ENCODE measurements around the gene PRRC2B. TPM values are rescaled to one million over a fixed set of nuclear protein-coding genes. Genes with fewer than 3 reads are reported as not detected.

PRRC2B gene
- total and polyA plus RNA-seq, 4 donors = 10.3 to 44.3 (median 27.0) TPM

DNA sequence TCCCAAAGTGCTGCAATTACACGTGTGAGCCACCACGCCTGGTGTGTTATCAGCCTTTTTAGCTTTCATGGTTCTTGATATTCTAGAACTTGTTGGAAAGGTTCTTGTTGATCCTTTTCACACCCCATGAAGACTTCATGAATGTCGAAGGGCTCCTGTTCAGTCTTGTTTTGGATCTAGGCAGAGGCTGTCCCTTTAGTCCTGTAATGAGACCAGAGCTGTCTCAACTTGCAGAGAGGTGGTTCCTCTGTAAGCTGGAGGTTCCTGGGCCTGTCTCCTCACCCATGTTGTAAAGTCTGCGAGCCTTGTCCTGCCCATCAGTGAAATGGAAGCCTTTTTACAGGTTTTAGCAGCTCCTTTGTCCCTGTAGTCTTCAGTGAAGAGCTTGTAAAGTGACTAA lies 38.2 kb downstream of the PRRC2B start:
- Histone ChIP-seq H3K27me3 (ENCODE audit: control insufficient read depth in 4 of 4, insufficient read depth in 4 of 4, low read length in 3 of 4) (no peaks in the 10 kb centered on the region), H3K27ac (ENCODE audit: low read depth in 1 of 2, low read length in 2 of 2) (no peak overlapping the region), H3K9ac (ENCODE audit: low read depth in 1 of 2, low read length in 2 of 2) (no peak overlapping the region), H3K36me3 (ENCODE audit: control insufficient read depth in 4 of 4, insufficient read depth in 3 of 4, low read depth in 1 of 4, low read length in 3 of 4) (peaks cover 6 to 43% (median 34%) of the 10 kb centered on the region in 4 donors), H3K4me1 (ENCODE audit: control insufficient read depth in 4 of 4, insufficient read depth in 4 of 4, low read length in 3 of 4) (peaks cover 0 to 6% (median 0%) of the 10 kb centered on the region in 4 donors), H3K9me3 (ENCODE audit: control insufficient read depth in 4 of 4, low read length in 3 of 4) (no peaks in the 10 kb centered on the region), H3K4me3 (ENCODE audit: low read depth in 1 of 3, low read length in 3 of 3) (no peak overlapping the region)
- no peak for TF ChIP-seq FOXA1 (IDR thresholded peaks at IDR 0.05)
- TF ChIP-seq RXRA (IDR thresholded peaks at IDR 0.05) = no peak
- TF ChIP-seq, protein P1, sequence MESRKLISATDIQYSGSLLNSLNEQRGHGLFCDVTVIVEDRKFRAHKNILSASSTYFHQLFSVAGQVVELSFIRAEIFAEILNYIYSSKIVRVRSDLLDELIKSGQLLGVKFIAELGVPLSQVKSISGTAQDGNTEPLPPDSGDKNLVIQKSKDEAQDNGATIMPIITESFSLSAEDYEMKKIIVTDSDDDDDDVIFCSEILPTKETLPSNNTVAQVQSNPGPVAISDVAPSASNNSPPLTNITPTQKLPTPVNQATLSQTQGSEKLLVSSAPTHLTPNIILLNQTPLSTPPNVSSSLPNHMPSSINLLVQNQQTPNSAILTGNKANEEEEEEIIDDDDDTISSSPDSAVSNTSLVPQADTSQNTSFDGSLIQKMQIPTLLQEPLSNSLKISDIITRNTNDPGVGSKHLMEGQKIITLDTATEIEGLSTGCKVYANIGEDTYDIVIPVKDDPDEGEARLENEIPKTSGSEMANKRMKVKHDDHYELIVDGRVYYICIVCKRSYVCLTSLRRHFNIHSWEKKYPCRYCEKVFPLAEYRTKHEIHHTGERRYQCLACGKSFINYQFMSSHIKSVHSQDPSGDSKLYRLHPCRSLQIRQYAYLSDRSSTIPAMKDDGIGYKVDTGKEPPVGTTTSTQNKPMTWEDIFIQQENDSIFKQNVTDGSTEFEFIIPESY (IDR thresholded peaks at IDR 0.05) = no peak
- WGBS = 94% methylated on average over 4 of the region's 4 CpGs
- no peak for DNase-seq (ENCODE audit: low spot score)

DNA sequence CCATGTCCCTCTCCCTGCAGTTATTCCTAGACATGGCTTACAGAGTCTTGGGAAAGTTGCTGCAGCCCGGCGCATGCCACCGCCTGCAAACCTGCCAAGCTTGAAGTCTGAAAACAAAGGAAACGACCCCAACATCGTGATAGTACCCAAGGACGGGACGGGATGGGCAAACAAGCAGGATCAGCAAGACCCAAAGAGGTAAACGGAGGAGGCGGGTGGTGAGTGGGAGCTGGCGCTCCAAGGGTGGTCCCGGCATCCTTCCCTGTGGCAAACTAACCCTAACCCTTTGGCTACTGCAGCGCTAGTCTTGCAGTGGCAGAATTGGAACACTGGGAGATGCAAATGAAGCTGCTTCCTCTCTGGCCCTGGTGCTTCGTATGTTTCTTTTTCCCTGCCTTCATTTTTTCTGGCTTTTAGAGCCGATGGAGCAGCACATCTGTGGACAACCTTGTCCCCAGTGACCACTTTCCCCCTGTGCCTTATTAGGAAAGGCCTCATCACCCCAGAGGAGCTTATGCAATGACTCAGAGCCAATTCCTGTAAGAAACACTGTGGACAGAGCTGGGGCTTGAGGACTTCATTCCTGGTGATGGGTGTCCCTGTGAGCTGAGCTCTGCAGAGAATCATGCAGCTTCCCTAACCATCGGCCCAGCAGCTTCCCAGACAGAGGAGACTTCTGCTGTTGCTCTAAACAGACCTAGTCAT lies 38.9 kb downstream of the PRRC2B start:
- H3K9ac ChIP-seq (ENCODE audit: low read depth in 1 of 2, low read length in 2 of 2) = no peak overlapping the region
- DNase-seq (ENCODE audit: low spot score) = no peak
- peaks cover 6 to 50% (median 40%) of the 10 kb centered on the region in 4 donors for H3K36me3 ChIP-seq (ENCODE audit: control insufficient read depth in 4 of 4, insufficient read depth in 3 of 4, low read depth in 1 of 4, low read length in 3 of 4)
- 82% methylated on average over 15 of the region's 15 CpGs for WGBS
- peak overlapping the region in 1 of 2 donors; percentile 13 for H3K27ac ChIP-seq (ENCODE audit: low read depth in 1 of 2, low read length in 2 of 2)
- H3K4me1 ChIP-seq (ENCODE audit: control insufficient read depth in 4 of 4, insufficient read depth in 4 of 4, low read length in 3 of 4) = peaks cover 0 to 6% (median 0%) of the 10 kb centered on the region in 4 donors
- H3K4me3 ChIP-seq (ENCODE audit: low read depth in 1 of 3, low read length in 3 of 3) = no peak overlapping the region
- H3K27me3 ChIP-seq (ENCODE audit: control insufficient read depth in 4 of 4, insufficient read depth in 4 of 4, low read length in 3 of 4) = no peaks in the 10 kb centered on the region
- TF ChIP-seq HNF4G (IDR thresholded peaks at IDR 0.05) (no peak), NR2F2 (IDR thresholded peaks at IDR 0.05) (no peak), RXRA (IDR thresholded peaks at IDR 0.05) (no peak), JUND (IDR thresholded peaks at IDR 0.05) (no peak), EGR1 (IDR thresholded peaks at IDR 0.05; ENCODE audit: low read depth in 2 of 2) (no peak), FOXA1 (IDR thresholded peaks at IDR 0.05) (no peak), RAD21 (IDR thresholded peaks at IDR 0.05) (no peak), YY1 (IDR thresholded peaks at IDR 0.05) (no peak), HNF4A (conservative IDR thresholded peaks at IDR 0.05) (no peak), GABPA (IDR thresholded peaks at IDR 0.05 in 1 of 2, conservative IDR thresholded peaks at IDR 0.05 in 1 of 2) (no peak), FOXA2 (IDR thresholded peaks at IDR 0.05) (no peak), TAF1 (conservative IDR thresholded peaks at IDR 0.05) (no peak), SP1 (IDR thresholded peaks at IDR 0.05) (no peak)
- TF ChIP-seq, protein P2, sequence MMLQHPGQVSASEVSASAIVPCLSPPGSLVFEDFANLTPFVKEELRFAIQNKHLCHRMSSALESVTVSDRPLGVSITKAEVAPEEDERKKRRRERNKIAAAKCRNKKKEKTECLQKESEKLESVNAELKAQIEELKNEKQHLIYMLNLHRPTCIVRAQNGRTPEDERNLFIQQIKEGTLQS (IDR thresholded peaks at IDR 0.05) = no peak
- TF ChIP-seq, protein P3, sequence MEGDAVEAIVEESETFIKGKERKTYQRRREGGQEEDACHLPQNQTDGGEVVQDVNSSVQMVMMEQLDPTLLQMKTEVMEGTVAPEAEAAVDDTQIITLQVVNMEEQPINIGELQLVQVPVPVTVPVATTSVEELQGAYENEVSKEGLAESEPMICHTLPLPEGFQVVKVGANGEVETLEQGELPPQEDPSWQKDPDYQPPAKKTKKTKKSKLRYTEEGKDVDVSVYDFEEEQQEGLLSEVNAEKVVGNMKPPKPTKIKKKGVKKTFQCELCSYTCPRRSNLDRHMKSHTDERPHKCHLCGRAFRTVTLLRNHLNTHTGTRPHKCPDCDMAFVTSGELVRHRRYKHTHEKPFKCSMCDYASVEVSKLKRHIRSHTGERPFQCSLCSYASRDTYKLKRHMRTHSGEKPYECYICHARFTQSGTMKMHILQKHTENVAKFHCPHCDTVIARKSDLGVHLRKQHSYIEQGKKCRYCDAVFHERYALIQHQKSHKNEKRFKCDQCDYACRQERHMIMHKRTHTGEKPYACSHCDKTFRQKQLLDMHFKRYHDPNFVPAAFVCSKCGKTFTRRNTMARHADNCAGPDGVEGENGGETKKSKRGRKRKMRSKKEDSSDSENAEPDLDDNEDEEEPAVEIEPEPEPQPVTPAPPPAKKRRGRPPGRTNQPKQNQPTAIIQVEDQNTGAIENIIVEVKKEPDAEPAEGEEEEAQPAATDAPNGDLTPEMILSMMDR (IDR thresholded peaks at IDR 0.05; ENCODE audit: low read depth, low read length, missing input control) = no peak
- TF ChIP-seq, protein P4, sequence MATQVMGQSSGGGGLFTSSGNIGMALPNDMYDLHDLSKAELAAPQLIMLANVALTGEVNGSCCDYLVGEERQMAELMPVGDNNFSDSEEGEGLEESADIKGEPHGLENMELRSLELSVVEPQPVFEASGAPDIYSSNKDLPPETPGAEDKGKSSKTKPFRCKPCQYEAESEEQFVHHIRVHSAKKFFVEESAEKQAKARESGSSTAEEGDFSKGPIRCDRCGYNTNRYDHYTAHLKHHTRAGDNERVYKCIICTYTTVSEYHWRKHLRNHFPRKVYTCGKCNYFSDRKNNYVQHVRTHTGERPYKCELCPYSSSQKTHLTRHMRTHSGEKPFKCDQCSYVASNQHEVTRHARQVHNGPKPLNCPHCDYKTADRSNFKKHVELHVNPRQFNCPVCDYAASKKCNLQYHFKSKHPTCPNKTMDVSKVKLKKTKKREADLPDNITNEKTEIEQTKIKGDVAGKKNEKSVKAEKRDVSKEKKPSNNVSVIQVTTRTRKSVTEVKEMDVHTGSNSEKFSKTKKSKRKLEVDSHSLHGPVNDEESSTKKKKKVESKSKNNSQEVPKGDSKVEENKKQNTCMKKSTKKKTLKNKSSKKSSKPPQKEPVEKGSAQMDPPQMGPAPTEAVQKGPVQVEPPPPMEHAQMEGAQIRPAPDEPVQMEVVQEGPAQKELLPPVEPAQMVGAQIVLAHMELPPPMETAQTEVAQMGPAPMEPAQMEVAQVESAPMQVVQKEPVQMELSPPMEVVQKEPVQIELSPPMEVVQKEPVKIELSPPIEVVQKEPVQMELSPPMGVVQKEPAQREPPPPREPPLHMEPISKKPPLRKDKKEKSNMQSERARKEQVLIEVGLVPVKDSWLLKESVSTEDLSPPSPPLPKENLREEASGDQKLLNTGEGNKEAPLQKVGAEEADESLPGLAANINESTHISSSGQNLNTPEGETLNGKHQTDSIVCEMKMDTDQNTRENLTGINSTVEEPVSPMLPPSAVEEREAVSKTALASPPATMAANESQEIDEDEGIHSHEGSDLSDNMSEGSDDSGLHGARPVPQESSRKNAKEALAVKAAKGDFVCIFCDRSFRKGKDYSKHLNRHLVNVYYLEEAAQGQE (IDR thresholded peaks at IDR 0.05) = no peak
- H3K9me3 ChIP-seq (ENCODE audit: control insufficient read depth in 4 of 4, low read length in 3 of 4) = no peaks in the 10 kb centered on the region

All from liver (tissue), 9 donors.